Osteocyte (in vitro differentiated cells): Measurements from ENCODE around the gene PCDHA1. TPM values are rescaled to one million over a fixed set of nuclear protein-coding genes. Genes with fewer than 3 reads are reported as not detected.
"Not testable (repeated sequence)": the region's sequence is repeated elsewhere in the genome, so short reads cannot be mapped to it uniquely, and the experiment has no call there.

Experiments used
- DNase-seq: peaks from one replicate; pipeline ENCODE4 v3.0.0; 2021; ENCODE audit warnings: mixed read lengths; ENCODE audit not compliant: unreplicated experiment; ENCODE audit errors: extremely low spot score
- H3K27ac Mint-ChIP-seq: one replicate; pipeline ENCODE4 v1.8.0; 2021; ENCODE audit warnings: mild to moderate bottlenecking, mixed read lengths; ENCODE audit not compliant: unreplicated experiment
- H3K27me3 Mint-ChIP-seq: one replicate; pipeline ENCODE4 v1.8.0; 2021; ENCODE audit warnings: mixed read lengths; ENCODE audit not compliant: unreplicated experiment
- H3K36me3 Mint-ChIP-seq: one replicate; pipeline ENCODE4 v1.8.0; 2021; ENCODE audit warnings: mixed read lengths; ENCODE audit not compliant: unreplicated experiment
- H3K4me1 Mint-ChIP-seq: one replicate; pipeline ENCODE4 v1.8.0; 2021; ENCODE audit warnings: mixed read lengths; ENCODE audit not compliant: unreplicated experiment
- H3K4me3 Mint-ChIP-seq: one replicate; pipeline ENCODE4 v1.8.0; 2021; ENCODE audit warnings: mild to moderate bottlenecking, moderate library complexity, mixed read lengths; ENCODE audit not compliant: unreplicated experiment
- H3K9me3 Mint-ChIP-seq: one replicate; pipeline ENCODE4 v1.8.0; 2021; ENCODE audit warnings: mixed read lengths; ENCODE audit not compliant: unreplicated experiment
- CTCF ChIP-seq: fragments of 200-600 bp; sonication (generic); IDR thresholded peaks from 2 replicates; pipeline ENCODE4 v1.5.0; 2021; ENCODE audit warnings: antibody characterized with exemption, mild to moderate bottlenecking, moderate library complexity
- total RNA-seq: library from RNA; stranded (reverse); gene quantifications from 2 replicates; pipeline ENCODE4 v1.2.1, GENCODE V29; 2021

The PCDHA1 gene
- total RNA-seq, 1 donor from 2014 or later, result not detected

GRCh38 chr5:140842798-140843733 is 57.1 kb downstream of the PCDHA1 start:
- Mint-ChIP-seq H3K9me3 (peaks cover 30% of the 10 kb centered on the region), H3K36me3 (peaks cover 27% of the 10 kb centered on the region), H3K4me3 (no peak overlapping the region), H3K27me3 (no peaks in the 10 kb centered on the region), H3K27ac (no peak overlapping the region), H3K4me1 (no peaks in the 10 kb centered on the region)
- no peak for DNase-seq
- no peak for TF ChIP-seq CTCF

- not testable (repeated sequence) for DNase-seq, H3K4me1 Mint-ChIP-seq, H3K4me3 Mint-ChIP-seq, H3K27ac Mint-ChIP-seq, H3K27me3 Mint-ChIP-seq
- Mint-ChIP-seq H3K9me3 (peaks cover 24% of the 10 kb centered on the region), H3K36me3 (peaks cover 16% of the 10 kb centered on the region)
These were observed 62.5 kb downstream of the PCDHA1 start, which contains the start of gene PCDHA9 for GRCh38 chr5:140848139-140849102. Gene PCDHA9 (plus strand): TSS chr5:140848382. CDS start chr5:140848496, 114 bp downstream.

GRCh38 chr5:140849831-140850634 is 64.1 kb downstream of the PCDHA1 start:
- peaks cover 23% of the 10 kb centered on the region for H3K9me3 Mint-ChIP-seq
- H3K4me3 Mint-ChIP-seq, H3K4me1 Mint-ChIP-seq, H3K27me3 Mint-ChIP-seq, DNase-seq, H3K27ac Mint-ChIP-seq: not testable (repeated sequence)
- peaks cover 18% of the 10 kb centered on the region for H3K36me3 Mint-ChIP-seq

- H3K4me1 Mint-ChIP-seq, result no peaks in the 10 kb centered on the region
- H3K36me3 Mint-ChIP-seq, result peaks cover 25% of the 10 kb centered on the region
- H3K4me3 Mint-ChIP-seq, result peak within 1 kb of the TSS; percentile 65
- H3K9me3 Mint-ChIP-seq, result peaks cover 23% of the 10 kb centered on the region
- no peaks in the 10 kb centered on the region for H3K27me3 Mint-ChIP-seq
- peak within 1 kb of the TSS; percentile 54 for H3K27ac Mint-ChIP-seq
- peak; percentile 36 for TF ChIP-seq CTCF
- no peak for DNase-seq
These were observed 70.1 kb downstream of the PCDHA1 start, which contains the start of gene PCDHA10 for GRCh38 chr5:140855772-140856674. Gene PCDHA10 (plus strand): TSS chr5:140855897. CDS start chr5:140856049, 152 bp downstream.
